HK-2 (cell line): ENCODE results near the gene CRYL1.

ENCODE experiments used
- DNase-seq: peaks from one replicate; pipeline ENCODE4 v3.0.0-alpha.2; 2018; ENCODE audit not compliant: unreplicated experiment

CRYL1 gene

DNA sequence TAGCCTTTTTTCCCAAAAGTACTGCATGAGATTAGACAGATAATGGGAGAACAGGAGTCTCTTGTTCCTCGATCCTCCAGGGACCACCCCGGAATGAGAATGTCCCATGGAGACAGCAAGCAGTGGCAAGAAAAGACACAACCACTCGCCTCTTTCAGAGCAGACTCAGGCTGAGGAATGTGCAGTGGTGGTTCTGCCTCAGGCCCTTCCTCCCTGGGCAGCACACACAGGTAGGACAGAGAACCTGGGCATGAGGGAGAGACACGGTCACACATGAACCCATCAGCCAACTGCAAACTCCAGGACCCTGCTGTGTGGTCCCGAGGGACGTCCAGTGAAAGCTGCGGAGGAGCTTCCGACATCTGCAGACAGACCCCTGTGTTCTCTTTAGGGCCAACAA is 31.0 kb downstream of the CRYL1 start:
- DNase-seq: no peak

DNA sequence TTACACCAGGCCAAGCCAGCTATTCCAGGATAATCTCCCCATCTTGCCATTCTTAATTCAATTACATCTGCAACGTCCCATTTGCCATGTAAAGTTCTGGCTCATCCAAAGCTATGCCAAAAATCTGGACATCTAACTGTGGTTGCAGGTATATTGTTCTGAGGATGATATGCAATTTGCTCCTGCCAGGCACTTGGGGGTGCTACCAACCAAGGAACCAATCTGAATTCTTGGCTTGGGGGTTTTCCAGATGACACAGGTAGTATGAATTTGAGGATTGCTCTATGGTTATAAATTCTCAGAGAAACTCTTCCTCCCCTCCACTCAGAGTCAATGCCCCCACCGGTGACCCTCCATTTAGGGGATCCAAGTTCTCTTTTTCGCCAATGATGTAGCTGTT is 33.0 kb downstream of the CRYL1 start:
- peak; percentile 36 for DNase-seq

DNA sequence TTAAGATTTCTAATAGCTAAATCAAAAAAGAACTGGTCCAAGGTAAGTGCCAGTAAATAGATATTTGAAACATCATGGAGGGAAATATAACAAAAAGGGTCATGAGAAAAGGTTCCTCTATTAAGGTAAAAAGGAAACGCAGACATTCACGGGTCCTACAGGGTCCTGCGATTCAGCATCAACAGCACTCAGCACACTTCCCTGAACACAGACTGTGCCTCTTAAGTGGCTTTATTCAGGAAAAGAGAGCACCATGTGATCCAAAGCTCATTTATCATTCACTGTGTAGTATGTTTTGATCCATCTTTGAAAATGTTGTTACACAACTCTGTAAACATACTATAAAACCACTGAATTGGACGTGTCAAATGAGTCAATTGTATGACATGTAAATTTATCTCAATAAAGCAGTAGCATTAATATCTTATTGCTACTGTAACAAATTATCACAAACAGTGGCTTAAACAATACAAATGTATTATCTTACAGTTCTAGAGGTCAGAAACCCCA is 33.7 kb downstream of the CRYL1 start:
- no peak for DNase-seq

DNA sequence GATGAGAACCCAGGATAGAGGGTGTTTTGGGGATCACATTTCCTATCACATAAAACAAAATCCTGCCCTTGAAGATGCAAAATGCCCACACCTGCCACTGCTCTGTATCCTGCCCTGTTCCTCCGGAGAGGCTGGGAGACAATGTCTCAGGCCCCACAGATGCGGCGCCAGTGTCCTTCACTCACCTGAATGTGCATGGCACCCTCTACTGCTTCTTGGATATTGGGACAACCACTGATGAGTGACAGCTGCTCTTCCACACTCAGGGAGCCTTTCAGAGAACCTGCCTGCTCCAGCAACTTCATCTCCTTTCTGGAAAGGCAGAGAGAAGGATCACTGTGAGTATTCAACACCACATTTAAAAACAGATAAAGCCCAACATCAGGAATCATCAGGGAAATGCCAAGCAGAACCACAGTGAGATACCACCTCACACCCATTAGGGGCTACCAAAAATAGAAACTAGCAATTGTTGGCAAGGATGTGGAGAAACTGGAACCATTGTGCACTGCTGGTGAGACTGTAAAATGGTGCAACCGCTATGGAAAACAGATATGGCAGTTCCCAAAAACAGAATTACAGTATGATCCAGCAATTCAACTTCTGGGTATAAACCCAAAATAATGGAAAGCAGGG is 36.4 kb downstream of the CRYL1 start:
- no peak for DNase-seq

DNA sequence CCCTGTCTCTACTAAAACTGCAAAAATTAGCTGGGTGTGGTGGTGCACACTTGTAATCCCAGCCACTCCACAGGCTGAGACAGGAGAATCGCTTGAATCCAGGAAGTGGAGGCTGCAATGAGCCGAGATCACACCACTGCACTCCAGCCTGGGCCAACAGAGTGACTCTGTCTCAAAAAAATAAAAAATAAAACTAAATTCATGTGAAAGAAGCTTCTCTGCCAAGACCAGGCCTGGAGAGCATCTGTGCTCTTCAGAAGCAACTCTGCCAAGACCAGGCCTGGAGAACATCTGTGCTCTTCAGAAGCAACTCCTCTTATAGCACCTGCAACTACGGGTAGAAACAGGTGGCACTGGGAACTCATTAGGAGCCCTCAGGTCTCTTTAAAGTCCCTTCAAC is 37.7 kb downstream of the CRYL1 start:
- no peak for DNase-seq

DNA sequence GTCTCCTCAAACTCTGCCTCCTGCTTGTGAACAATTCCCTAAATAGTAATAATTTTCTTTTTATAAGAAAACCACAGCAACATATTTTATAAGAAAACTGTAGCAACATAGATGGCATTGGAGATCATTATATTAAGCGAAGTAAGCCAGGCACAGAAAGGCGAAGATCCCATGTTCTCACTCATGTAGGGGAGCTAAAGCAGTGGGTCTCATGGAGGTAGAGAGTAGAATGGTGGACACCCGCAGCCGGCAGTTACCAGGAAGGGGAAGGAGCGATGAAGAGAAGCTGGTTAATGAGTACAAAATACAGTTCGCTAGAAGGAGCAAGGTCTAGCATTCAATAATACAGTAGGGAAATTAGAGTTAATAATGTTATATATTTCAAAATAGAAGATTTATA is 42.9 kb downstream of the CRYL1 start:
- DNase-seq: no peak

DNA sequence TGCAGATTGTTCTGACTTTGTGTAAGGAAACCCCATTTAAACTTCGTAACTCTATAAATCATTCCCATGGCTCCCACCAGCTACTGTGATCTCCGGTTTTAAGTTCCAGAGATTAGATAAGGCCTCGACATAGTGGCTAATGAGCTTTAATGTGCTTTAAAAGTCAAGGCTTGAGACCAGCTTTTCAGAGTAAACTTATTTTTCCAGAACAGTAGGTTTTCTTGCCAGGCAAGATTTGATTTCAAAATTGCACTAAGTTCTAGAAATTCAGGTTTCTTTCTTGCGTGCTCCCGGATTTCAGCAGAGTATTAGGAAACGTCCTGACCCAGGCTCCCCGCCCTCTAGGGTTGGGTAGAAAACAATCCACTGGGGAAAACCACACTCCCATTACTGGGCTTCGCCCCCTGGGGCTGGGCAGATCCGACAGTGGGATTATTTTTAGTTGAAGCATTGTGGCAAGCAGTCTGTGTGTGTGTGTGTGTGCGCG is 43.3 kb downstream of the CRYL1 start:
- DNase-seq: no peak

DNA sequence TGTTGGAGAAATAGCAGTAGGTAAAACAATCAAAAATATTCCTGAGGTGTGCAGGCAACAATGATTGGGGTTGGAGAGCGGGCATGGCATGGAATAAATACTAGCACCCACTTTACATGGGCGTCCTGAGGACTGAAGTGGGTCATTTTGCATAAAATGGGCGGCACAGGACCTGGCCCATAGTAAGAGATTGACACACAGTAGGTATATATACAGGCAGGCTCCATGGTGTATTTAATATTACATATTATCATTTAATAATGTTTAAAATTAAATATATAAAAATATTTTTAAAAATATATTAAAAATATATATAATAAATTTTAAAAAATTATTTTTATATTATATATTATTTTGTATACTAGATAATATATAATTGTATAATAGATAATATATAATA is 48.3 kb downstream of the CRYL1 start:
- no peak for DNase-seq

DNA sequence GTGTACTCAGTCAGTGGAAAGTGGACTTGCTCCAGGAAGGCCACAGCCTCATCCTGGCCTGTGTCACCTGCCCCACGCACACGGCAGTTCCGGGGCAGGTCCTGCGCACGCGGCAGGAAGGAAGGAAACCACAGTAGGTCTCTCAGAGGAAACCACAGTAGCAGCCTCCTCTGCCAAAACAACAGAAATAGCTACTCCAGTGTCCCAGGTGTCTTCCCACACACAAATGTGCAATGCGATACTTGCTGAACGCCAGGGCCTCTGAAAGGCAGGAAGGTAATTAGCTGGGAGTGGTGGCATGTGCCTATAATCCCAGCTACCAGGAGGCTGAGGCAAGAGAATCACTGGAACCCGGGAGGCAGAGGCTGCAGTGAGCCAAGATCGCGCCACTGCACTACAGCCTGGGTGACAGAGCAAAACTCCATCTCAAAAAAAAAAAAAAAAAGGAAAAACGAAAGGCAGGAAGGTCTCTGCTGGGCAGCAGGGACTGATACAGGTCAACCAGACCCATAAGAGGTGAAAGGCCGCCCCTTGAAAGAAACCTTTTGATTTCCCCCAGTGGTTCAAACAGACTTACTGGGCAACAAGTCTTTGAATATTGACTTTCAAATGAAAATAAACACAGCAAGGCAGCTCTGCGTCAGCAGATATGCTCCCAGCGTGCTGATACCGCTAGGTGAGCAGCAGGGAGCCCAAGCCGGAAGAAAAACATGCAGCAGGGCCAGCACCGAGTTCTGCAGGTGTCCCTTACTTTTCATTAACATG is 49.5 kb downstream of the CRYL1 start:
- DNase-seq: no peak

DNA sequence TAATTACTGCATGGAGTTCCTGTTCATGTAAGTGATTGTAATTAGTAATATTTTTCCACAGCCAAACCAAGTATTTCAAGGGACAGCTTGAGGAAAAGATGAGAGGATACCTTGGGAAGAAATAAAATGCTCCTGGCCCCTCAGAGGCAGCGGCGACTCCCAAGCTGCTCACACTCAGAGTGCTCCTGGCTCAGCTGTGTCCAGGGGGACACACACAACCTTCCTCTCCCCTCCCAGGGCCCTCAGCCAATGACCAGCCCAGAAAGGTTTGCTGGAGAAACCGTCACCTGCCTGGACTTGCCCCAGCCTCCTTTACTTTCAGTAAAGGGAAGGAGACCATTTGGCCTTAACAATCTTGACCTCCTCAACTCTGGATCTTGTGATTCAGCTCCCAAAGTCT is 51.1 kb downstream of the CRYL1 start:
- no peak for DNase-seq

DNA sequence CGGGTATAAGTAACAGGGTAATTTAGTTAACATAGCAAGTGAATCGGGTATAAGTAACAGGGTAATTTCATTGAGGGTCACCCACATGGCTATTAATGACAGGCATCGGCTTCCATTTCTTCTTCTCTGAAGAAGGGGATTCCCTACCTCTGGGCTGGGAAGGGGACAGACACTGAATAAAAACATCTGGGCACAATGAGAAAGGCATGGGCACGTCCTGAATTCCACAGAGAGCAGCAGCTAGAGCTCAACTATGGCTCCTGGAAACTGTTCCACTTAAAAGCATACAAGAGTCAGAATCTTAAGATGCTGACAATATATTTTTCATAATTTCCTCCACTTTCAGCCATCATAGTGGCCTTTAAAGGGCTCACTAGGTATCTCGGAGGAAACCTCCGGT is 51.8 kb downstream of the CRYL1 start:
- DNase-seq: no peak

DNA sequence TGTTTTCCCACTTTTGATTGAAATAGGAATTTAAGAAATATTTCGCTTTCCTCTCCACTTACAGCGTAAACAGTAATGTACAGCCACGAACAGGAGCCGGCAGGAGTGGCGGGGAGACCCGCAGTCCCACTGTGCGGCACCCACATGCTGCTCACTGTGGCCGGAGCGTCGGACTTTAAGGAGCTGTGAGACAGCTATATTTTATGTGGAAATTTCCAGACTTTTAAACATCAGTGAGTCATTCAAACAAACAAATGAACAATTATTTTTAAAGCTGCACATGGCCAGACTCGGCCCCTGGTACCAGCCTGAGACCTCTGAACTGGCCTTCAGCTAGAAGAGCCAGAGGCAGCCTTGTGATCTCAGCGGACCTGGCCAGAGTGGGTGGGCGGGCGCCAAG is 52.5 kb downstream of the CRYL1 start:
- no peak for DNase-seq

DNA sequence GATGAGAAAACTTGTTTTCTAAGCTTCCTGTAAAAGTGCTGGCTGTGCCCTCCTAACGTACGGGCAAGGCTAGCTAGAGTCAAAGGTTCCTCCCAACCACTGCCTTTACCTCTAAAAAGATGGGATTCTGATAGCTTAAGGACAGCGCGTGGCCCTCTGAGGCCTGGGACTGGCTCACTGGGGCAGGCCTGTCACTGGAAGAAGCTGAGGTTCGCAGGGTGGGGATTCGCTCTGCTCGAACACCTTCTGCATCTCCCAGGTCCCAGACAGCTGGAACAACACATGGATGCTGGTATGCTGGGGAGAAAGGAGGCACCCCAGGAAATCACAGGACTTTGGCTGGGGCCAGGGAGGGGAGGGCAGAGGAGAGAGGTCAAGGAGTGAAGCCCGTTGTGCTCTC is 53.1 kb downstream of the CRYL1 start:
- DNase-seq: no peak

DNA sequence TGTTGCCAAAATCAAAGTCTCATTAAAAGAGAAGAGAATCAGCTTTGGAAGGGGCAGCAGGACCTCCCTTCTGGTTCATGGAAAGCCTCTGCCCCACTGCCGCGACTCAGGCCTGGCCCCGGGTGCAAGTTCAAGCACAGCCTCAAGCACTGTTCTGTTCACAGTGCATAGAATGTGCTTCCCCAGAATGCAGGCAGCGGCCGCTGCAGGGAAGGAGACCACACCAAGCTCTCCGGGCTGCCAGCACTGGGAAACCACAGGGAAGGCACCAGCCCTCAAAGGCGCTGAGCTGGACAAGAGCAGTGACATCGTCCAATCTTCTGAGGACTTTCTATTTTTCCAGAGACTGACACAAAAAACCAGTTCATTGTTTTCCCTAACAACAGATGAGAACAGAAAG is 55.5 kb downstream of the CRYL1 start:
- DNase-seq: no peak

DNA sequence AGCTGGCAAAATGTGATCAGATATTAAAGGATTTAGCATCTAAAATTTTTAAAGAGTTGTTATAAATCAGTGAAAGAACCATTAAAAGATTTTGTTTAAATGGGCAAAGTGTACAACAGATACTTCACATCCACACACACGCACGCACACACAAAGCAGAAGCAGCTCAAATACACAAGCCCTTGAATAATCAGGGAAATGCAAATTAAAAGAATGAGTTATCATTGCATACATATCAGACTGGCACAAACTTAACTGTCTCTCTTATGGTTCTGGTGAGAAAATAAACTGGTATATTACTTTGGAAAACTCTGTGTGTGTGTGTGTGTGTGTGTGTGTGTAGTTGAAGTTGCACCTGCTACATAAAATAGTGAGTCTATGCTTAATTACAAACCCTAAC is 59.3 kb downstream of the CRYL1 start:
- DNase-seq: no peak

DNA sequence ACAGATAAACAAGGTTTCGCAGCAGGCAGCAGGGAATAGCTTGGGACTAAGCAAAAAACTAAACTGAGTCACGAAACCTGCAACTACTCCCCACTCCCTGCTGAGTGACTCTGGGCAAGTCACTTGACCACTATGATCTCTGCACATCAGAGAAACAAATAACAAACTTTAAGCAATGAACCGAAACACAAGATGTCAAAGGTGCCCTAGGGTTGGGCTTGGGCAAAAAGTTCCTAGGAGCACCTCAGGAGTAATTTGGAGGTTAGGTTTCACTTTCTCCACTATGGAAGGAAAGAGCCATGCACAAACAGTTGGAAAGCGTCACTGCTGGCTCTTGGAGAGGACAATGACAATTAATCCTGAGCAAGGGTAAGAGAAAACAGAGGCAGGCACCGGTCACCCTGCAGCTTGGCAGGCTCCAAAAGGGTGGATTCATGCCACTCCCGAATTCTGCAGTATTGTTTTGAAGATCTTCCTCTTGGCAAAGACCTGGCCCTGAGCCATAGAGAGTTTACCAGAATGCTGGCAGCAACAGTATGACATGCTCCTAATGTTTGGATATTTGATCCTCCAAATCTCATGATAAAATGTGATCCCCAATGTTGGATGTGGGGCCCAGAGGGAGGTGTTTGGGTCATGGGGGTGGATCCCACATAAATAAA is 60.3 kb downstream of the CRYL1 start:
- DNase-seq: no peak

DNA sequence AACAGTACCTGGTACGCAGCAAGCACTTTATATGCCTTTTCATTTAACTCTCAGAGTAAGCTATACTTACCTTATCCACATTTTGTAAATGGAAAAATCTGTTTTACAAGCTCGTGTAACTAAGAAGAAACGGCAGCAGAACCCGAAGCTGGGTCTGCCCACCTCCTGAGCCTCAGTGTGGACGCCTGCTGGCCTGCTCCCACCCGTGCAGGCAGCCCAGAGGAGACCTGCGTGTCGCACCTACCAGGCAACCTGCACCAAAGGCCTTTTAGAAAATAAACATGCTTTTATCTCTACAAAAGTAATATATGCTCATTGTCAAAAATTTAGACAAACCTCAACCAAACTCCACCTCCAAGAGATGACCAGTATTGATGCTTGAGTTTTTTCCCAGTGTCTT is 62.7 kb downstream of the CRYL1 start:
- no peak for DNase-seq

DNA sequence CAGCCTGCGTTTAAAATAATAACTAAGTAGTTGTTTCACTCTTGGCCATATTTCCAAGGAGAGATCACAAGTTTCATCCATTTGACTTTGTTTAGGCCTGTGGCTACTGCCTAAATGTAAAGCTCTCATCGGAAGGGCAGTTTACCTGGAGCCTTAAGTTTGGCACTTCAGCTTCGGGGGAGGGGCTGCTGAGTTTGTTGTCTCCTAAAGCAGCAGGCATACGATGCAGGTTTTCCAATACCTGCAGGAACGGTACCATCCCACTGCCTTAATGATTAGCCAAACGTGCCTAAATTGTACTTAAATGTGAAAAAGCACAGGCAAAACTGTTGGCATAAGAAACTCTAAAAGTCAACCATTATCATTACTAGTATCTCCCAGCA is 63.1 kb downstream of the CRYL1 start:
- DNase-seq: no peak

DNA sequence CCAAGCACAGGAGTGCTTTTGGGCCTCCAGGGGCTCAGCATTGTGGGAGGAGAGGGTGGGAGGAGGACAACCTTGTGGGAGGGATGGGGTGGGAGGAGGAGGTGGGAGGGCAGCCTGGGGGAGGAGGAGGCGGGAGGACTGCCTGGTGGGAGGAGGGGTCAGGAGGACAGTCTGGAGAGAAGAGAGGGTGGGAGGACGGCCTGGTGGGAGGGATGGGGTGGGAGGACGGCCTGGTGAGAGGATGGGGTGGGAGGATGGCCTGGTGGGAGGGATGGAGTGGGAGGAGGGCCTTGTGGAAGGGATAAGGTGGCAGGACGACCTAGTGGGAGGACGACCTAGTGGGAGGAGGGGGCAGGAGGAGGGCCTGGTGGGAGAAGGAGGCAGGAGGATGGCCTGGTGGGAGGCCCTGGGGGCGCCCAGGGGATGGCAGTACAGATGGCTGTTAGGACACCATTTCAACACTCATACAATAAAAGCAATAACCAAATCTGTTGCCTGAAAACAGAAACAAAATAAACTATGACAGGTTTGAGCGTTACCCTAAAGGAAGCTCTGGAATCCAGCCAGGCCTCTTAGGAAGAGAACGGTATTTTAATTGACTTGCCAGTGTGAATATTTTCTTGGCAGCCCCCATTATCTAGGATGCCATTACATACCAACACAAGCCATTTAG is 63.7 kb downstream of the CRYL1 start:
- no peak for DNase-seq

DNA sequence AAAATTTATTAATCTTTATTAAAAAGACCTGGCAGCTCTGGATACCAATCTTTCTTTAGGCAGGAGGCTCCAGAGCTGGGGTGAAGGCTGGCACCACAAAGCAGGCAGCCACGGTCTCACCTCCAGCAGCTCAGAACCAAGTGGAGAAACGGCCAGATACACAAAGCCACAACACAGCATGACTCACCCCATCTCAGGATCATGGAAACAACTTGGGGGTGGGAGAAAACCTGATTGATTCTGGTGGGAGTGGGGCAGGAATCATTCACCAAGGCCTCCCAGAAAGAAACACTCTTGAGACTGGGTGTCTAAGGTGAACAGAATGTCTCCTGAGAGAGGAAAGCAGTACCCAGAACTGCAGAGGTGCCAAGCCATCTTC is 64.2 kb downstream of the CRYL1 start:
- peak; percentile 14 for DNase-seq

DNA sequence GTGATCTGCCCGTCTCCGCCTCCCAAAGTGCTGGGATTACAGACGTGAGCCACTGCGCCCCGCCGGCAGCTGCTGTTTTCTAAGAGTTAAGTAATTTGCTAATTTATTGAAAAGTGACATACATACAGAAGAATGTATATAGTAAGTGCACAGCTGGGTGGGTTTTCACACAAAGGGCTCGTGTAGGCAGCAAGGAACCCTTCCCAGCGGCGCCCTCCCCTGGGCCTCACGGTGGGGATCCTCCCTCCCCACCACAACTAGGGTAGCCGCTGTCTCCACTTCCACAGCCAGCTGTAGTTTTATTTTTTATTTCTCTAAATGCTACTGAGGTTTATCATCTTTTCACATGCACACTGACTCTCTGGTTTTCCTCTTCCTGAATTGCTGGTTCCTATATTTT is 64.9 kb downstream of the CRYL1 start:
- DNase-seq: no peak

DNA sequence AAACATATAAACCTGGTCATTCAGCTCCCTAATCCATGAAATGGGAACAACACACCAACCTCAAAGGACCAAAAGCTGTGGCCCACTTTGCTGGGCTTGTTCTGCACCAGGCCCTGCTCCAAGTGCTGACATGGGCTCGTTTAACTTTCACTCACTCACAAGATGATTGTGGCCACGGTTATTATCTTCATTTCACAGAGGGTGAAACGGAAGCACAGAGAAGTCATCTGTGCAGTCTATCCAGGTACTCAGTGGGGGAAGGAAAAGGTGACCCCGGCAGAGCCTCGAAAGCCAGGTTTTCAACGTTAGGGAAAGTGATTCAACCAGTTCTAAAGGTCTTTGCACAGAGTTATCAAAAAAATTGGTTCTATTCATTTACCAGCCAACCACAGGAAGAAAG is 68.0 kb downstream of the CRYL1 start:
- DNase-seq: no peak
